D721Med (cell line): ENCODE measurements around the gene UBIAD1.

Experiments
- DNase-seq: peaks from one replicate; pipeline ENCODE4 v3.0.0; 2011; ENCODE audit warnings: low spot score; ENCODE audit not compliant: insufficient read length
- FAIRE-seq: peaks from 2 replicates; lab custom pipeline; 2011; peaks lifted over from hg19 to GRCh38; lab: Jason Lieb, UNC
- TF ChIP-seq, protein P1 (sequence below): IDR thresholded peaks from 2 replicates; pipeline ENCODE4 v1.5.1; 2012; ENCODE audit warnings: mild to moderate bottlenecking, control low read depth; ENCODE audit not compliant: insufficient read depth; ENCODE audit errors: missing control alignments

The UBIAD1 gene

GRCh38 chr1:11334261-11334804 is 61.3 kb downstream of the UBIAD1 start:
- DNase-seq, result no peak

GRCh38 chr1:11334821-11335220 is 61.8 kb downstream of the UBIAD1 start:
- DNase-seq (no peak), FAIRE-seq (no peak)
- TF ChIP-seq, protein P1, sequence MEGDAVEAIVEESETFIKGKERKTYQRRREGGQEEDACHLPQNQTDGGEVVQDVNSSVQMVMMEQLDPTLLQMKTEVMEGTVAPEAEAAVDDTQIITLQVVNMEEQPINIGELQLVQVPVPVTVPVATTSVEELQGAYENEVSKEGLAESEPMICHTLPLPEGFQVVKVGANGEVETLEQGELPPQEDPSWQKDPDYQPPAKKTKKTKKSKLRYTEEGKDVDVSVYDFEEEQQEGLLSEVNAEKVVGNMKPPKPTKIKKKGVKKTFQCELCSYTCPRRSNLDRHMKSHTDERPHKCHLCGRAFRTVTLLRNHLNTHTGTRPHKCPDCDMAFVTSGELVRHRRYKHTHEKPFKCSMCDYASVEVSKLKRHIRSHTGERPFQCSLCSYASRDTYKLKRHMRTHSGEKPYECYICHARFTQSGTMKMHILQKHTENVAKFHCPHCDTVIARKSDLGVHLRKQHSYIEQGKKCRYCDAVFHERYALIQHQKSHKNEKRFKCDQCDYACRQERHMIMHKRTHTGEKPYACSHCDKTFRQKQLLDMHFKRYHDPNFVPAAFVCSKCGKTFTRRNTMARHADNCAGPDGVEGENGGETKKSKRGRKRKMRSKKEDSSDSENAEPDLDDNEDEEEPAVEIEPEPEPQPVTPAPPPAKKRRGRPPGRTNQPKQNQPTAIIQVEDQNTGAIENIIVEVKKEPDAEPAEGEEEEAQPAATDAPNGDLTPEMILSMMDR, result no peak

More at GRCh38 chr1:11334261-11334804, 61.3 kb downstream of the UBIAD1 start:
- TF ChIP-seq, protein P1, result no peak
- FAIRE-seq, result no peak

DNA sequence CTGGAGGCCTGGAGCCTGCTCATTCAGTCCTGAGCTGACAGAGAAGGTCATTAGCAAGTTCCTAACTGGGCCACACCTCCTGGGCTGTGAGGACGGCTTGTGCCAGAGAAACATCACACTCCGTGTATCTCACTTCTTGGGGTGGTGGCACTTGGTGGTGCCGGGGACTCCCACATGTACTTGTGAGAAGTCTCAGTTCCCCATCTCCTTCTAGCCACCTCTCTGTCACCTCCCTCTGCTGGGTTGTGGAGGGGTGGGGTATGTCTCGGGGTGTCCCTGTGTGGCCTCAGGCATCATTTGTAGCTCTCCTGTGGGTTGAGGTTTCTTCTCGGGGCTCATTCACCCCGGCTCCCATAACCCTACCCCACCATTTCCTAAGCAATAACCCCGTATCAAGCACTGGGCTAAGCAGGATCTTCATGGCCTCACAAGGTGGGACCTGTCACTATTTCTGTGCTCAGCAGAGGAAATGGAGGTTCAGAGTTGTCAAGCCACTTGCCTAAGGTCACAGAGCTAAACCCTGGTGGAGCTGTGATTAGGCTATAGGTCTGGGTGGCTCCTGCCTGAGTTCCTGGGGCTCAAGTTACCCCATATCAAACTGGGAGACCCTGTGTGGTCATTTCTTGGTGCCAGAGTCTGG is 62.5 kb downstream of the UBIAD1 start:
- TF ChIP-seq, protein P1, result no peak
- FAIRE-seq (no peak), DNase-seq (no peak)

GRCh38 chr1:11337580-11338073 is 64.6 kb downstream of the UBIAD1 start:
- no peak for DNase-seq
- TF ChIP-seq, protein P1, result peak; percentile 71
- FAIRE-seq, result no peak
